Effector memory CD8-positive, alpha-beta T cell (primary cell): Measurements from ENCODE around the gene C13orf46.

ENCODE experiments used
- ATAC-seq: fragments of 150-1000 bp; cut with Tn5 transposase; replicated peaks from 2 replicates; pipeline ENCODE4 v1.10.0; 2021; ENCODE audit warnings: mild to moderate bottlenecking, moderate library complexity
- DNase-seq, 3 experiments: peaks; one replicate each; pipeline ENCODE4 v3.0.0; 2021
- H3K27ac Mint-ChIP-seq, 2 donors: one replicate each; pipeline ENCODE4 v1.8.0; 2022; ENCODE audit warnings: mild to moderate bottlenecking in 2 of 2, mixed read lengths in 2 of 2, moderate library complexity in 2 of 2
- H3K27me3 Mint-ChIP-seq, 2 donors: one replicate each; pipeline ENCODE4 v1.8.0; 2022; ENCODE audit warnings: mixed read lengths in 2 of 2
- H3K36me3 Mint-ChIP-seq: one replicate; pipeline ENCODE4 v1.8.0; 2022; ENCODE audit warnings: mild to moderate bottlenecking, moderate library complexity, mixed read lengths; ENCODE audit not compliant: insufficient read depth
- H3K4me1 Mint-ChIP-seq, 2 donors: one replicate each; pipeline ENCODE4 v1.8.0; 2022; ENCODE audit warnings: low read depth in 2 of 2, mixed read lengths in 2 of 2
- H3K4me3 Mint-ChIP-seq, 2 donors: one replicate each; pipeline ENCODE4 v1.8.0; 2022; ENCODE audit warnings: mild to moderate bottlenecking in 2 of 2, mixed read lengths in 2 of 2, moderate library complexity in 2 of 2
- H3K9me3 Mint-ChIP-seq, 2 donors: one replicate each; pipeline ENCODE4 v1.8.0; 2022; ENCODE audit warnings: mixed read lengths in 2 of 2

Gene C13orf46

GRCh38 chr13:113978741-113979481 lies 5.0 kb upstream of the C13orf46 start:
- peaks cover 83% of the 10 kb centered on the region for H3K36me3 Mint-ChIP-seq
- H3K27ac Mint-ChIP-seq = peak overlapping the region; percentile 75 to 93
- H3K27me3 Mint-ChIP-seq = no peaks in the 10 kb centered on the region
- H3K4me1 Mint-ChIP-seq = peaks cover 9 to 10% of the 10 kb centered on the region in 2 donors
- peak overlapping the region in 1 of 2 donors; percentile 54 for H3K4me3 Mint-ChIP-seq
- no peaks in the 10 kb centered on the region for H3K9me3 Mint-ChIP-seq
- ATAC-seq (no peak), DNase-seq (no peak)

GRCh38 chr13:113977976-113978375 lies 4.1 kb upstream of the C13orf46 start:
- Mint-ChIP-seq H3K27me3 (no peaks in the 10 kb centered on the region), H3K27ac (peak overlapping the region; percentile 56 to 93), H3K9me3 (no peaks in the 10 kb centered on the region), H3K4me1 (peaks cover 9 to 13% of the 10 kb centered on the region in 2 donors), H3K4me3 (no peak overlapping the region), H3K36me3 (peaks cover 91% of the 10 kb centered on the region)
- ATAC-seq (no peak), DNase-seq (no peak)

DNA sequence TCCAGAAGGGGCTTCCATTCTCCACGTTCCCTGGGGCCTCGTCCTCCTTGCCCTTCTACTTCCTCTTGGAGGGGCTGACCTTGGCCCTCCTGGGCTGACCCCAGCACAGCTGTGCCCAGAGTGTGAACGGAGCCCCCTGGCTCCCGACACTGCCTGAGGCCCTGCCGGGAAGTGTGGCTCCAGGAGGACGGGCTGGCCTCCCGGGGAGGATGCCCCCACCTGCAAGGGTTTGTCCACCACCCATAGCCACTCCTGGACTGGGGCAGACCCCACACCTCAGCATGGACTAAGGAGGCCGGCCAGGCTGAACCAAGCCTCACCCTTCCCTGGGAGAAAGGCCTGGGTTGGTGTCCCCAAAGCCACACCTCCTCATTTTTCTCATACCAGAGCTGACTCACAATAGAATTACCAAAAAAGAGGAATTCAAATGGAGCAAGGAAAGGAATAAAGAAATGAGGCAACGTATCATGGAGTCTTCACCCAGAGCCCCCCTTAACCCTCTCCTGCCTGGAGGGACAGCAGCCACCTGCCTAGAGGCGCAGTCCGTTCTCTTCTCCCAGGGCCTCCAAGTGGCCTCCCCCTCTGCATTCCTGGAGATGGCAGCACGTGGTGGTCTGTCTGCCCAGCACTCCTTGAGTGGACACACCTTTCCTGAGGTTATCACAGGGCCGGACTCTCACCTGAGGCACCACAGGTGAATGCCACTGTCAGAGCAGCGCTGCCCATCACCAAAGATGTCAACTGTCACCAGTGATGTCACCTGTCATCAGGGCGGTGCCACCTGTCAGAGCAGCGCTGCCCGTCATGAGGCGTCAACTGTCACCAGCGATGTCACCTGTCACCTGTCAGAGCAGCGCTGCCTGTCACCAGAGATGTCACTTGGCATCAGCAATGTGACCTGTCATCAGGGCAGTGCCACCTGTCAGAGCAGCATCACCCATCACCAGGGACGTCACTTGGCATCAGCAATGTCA lies 3.1 kb upstream of the C13orf46 start:
- H3K27me3 Mint-ChIP-seq = no peaks in the 10 kb centered on the region
- peak overlapping the region in 1 of 2 donors; percentile 93 for H3K27ac Mint-ChIP-seq
- ATAC-seq = no peak
- H3K4me3 Mint-ChIP-seq = no peak overlapping the region
- H3K9me3 Mint-ChIP-seq = no peaks in the 10 kb centered on the region
- H3K4me1 Mint-ChIP-seq = peaks cover 9 to 13% of the 10 kb centered on the region in 2 donors
- H3K36me3 Mint-ChIP-seq = peaks cover 83% of the 10 kb centered on the region
- no peak for DNase-seq

DNA sequence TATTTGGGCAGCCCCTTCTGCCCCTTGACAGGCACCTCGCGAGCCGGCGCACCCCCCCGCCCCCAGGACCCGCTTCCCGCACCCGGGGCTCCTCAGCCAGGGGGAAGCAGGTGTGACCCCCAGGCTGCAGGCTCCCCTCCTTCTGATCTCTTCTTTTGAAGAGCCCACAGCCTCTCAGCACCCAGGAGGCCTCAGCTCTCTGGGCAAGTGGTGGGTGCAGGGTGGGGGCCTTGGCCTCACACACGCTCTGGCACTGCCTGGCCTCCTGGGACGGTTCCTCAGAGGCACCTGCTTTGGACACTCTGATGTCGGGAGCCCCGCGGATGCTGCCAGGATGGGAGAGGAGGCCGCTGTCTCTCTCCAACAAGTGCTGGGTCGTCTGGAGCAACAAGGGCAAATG lies 1.5 kb upstream of the C13orf46 start:
- no peak for ATAC-seq
- no peak for DNase-seq
- Mint-ChIP-seq H3K27me3 (no peaks in the 10 kb centered on the region), H3K4me3 (no peak overlapping the region), H3K4me1 (peaks cover 6 to 10% of the 10 kb centered on the region in 2 donors), H3K36me3 (peaks cover 79% of the 10 kb centered on the region), H3K27ac (peak overlapping the region in 1 of 2 donors; percentile 83), H3K9me3 (no peaks in the 10 kb centered on the region)

DNA sequence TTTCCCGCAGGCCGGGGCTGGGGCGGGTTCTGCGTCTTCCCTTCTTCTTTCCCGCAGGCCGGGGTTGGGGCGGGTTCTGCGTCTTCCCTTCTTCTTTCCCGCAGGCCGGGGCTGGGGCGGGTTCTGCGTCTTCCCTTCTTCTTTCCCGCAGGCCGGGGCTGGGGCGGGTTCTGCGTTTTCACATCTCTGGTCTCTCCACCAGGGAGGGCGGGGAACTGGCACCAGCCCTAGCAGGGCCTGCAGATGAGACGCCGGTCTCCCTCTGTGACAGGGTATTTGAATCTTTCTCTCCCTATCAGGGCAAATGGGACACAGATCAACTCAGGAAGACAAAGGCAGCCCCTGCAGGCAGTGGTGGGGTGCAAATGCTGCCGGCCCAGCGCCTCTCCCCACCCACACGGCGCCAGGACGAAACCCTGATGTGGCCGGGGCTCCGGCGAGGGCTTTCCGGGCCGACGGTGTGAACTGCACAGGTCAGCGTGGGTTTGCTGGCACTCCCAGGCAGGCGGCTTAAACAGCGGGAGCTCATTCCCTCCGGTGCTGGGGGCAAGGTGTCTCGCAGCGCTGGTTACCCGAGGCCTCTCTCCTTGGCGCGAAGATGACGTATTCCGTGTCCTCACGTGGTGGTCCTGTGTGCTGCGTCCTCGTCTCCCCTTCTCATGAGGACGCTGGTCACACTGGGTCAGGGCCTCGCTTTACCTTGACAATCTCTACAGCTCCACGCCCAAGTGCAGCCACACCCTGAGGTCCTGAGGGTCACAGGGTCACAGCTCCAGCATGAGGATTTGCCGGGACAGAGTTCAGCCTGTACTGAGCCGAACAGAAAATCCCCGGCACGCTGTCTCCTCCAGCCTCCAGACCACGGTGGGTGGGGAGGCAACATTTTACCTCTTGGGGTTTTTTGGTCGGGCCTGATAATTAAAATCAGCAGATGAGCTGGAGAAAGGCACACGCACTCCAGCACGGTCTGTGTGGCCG lies 717 bp upstream of the C13orf46 start:
- Mint-ChIP-seq H3K36me3 (peaks cover 76% of the 10 kb centered on the region), H3K4me1 (peaks cover 0 to 6% of the 10 kb centered on the region in 2 donors), H3K9me3 (no peaks in the 10 kb centered on the region), H3K4me3 (no peak overlapping the region), H3K27me3 (no peaks in the 10 kb centered on the region), H3K27ac (peak overlapping the region in 1 of 2 donors; percentile 83)
- ATAC-seq (no peak), DNase-seq (no peak)

DNA sequence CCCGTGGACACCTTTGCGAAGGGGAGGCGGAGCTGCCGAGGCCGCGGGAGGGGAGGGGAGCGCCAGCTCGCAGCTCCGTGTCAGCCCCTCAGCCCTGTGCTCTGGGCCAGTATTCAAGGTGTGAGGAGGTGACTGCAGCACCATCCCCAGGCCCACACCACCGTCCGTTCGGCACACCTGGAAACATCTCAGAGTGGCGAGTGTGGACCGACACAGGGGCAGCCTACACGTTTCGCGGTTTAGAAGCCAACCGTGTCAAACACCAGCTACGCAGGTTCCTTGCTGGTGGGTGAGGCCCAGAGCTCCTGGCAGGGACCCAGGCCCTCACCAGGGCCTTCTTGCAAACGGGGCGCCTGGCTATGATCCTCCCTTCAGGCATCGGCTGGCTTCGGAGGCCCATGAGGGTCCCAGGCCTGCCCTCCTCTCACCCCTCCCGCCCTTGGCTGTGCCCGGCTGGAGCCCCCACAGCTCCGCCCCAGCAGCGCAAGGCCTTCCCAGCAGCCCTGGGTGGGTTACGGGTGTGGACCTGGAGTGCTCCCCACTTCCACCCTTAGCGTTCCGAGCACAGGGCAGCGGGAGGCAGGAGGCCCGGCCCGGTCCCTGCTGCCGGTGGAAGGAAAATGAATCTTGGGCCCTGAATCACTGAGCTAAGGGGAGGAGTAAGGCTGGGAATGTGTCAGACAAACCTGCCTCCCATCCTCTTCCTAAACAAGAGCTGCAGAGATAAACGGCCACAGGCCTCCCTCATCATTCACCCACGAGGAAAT lies 1.2 kb downstream of the C13orf46 start:
- Mint-ChIP-seq H3K9me3 (no peaks in the 10 kb centered on the region), H3K36me3 (peaks cover 64% of the 10 kb centered on the region)

DNA sequence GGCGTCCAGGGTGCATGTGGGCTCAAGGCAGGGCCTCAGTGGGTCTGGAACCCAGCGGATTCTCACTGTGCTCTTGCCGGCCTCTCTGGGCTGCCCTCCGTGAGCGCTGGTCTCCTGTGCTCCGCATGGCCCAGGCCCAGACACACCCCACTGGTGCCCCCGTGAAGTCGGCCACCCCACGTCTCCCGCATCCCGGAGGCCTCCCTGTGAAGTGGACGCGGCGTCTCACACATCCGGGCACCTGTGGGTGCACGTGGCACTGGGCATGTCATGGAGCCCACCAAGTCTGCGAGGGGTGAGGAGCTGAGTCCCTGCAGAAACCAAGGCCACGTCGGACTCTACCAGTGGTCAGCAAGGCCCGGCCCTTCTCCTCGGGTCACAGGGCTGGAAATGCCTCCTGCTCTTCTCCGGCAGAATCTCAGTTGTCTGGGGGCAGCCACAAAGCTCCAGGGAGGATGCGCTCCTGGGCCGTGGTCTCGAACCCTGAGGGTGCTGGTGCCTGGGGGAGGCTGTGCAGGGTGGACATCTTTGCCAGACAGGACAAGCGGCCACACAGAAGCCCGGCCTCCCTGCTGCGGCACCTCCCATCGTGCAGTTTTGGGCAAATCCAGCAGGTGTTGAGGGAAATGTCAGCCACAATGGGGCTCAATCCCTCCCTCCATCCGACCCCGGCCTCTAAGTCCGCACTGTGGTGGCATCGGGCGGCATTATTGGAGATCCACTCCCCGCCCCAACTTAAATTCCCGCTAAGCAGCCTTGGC lies 2.2 kb downstream of the C13orf46 start:
- ATAC-seq (no peak), DNase-seq (no peak)
- Mint-ChIP-seq H3K4me3 (no peak overlapping the region), H3K36me3 (peaks cover 56% of the 10 kb centered on the region), H3K27ac (peak overlapping the region in 1 of 2 donors; percentile 39), H3K9me3 (no peaks in the 10 kb centered on the region), H3K4me1 (peaks cover 0 to 2% of the 10 kb centered on the region in 2 donors), H3K27me3 (no peaks in the 10 kb centered on the region)

More for the DNA sequence above, 1.2 kb downstream of the C13orf46 start:
- Mint-ChIP-seq H3K4me3 (no peak overlapping the region), H3K4me1 (peaks cover 0 to 6% of the 10 kb centered on the region in 2 donors), H3K27me3 (no peaks in the 10 kb centered on the region), H3K27ac (peak overlapping the region in 1 of 2 donors; percentile 39)
- DNase-seq (no peak), ATAC-seq (no peak)

- ATAC-seq = no peak
- Mint-ChIP-seq H3K4me3 (no peak overlapping the region), H3K4me1 (peaks cover 0 to 2% of the 10 kb centered on the region in 2 donors), H3K27ac (peak overlapping the region in 1 of 2 donors; percentile 39), H3K36me3 (peaks cover 52% of the 10 kb centered on the region), H3K9me3 (no peaks in the 10 kb centered on the region), H3K27me3 (no peaks in the 10 kb centered on the region)
- no peak for DNase-seq
Observed at GRCh38 chr13:113970810-113971470, 2.9 kb downstream of the C13orf46 start.

GRCh38 chr13:113969973-113970611 lies 3.8 kb downstream of the C13orf46 start:
- no peak for DNase-seq
- H3K4me3 Mint-ChIP-seq = no peak overlapping the region
- ATAC-seq = no peak

DNA sequence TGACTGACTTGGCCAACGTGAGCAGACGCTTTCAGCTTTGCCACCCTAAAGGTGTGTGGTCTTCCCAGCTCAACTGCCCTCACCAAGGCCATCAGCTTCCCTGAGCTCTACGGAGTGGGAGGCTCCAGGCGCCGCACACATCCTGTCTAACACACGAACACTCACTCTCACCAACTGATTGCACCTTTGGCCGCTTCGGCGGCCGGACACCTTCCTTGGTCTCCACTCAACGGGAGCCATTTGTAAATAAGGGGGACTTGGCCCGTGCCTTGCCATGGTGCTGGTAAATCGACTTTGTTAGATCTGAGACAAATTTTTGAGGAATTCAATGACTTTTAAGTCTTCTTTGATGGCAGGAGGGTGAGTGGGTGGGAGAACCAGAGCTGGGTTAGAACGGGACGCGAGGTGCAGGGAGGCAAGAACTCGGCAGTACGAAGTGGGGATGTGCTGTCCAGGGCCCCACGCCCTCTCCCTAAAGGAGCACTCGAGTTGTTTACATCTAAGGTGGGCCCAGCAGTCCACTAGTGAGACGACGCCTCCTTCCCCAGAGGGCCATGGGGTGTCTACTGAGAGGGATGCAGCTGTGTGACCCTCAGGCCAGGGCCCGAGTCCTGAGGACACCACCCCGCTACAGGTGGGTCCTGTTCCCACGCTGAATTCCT lies 4.4 kb downstream of the C13orf46 start:
- Mint-ChIP-seq H3K4me1 (peaks cover 0 to 2% of the 10 kb centered on the region in 2 donors), H3K27ac (peak overlapping the region; percentile 10 to 27), H3K27me3 (no peaks in the 10 kb centered on the region), H3K36me3 (peaks cover 38% of the 10 kb centered on the region), H3K4me3 (no peak overlapping the region), H3K9me3 (no peaks in the 10 kb centered on the region)
- ATAC-seq (no peak), DNase-seq (no peak)

More at GRCh38 chr13:113969973-113970611, 3.8 kb downstream of the C13orf46 start:
- Mint-ChIP-seq H3K9me3 (no peaks in the 10 kb centered on the region), H3K36me3 (peaks cover 45% of the 10 kb centered on the region), H3K27ac (peak overlapping the region; percentile 19 to 27), H3K4me1 (peaks cover 0 to 2% of the 10 kb centered on the region in 2 donors), H3K27me3 (no peaks in the 10 kb centered on the region)
